Breast epithelium (tissue), 3 donors: ENCODE measurements around the gene VMP1.

Experiments used
- CTCF ChIP-seq, 3 donors: fragments of 450-650 bp; IDR thresholded peaks; one replicate each; pipeline ENCODE4 v1.5.1; 2016 to 2017; ENCODE audit warnings: antibody characterized with exemption in 3 of 3, mild to moderate bottlenecking in 3 of 3, moderate library complexity in 3 of 3
- POLR2A ChIP-seq: fragments of 450-650 bp; IDR thresholded peaks from one replicate; pipeline ENCODE4 v1.6.1; 2016; ENCODE audit warnings: antibody characterized with exemption, mild to moderate bottlenecking, moderate library complexity

GRCh38 chr17:59786536-59787319 lies 79.3 kb downstream of the VMP1 start:
- TF ChIP-seq CTCF (IDR thresholded peaks at IDR 0.05) (peak in 1 of 3 donors; percentile 40), POLR2A (peak; percentile 2)
